WI38 (cell line): ENCODE results near the gene PALM.

Experiments
- H3K4me3 ChIP-seq: 2 replicates; pipeline ENCODE4 v1.5.1; 2011; ENCODE audit warnings: low read depth, mild to moderate bottlenecking, control low read depth, low read length
- CTCF ChIP-seq: IDR thresholded peaks from 2 replicates; pipeline ENCODE4 v1.5.1; 2012; ENCODE audit warnings: low read depth, mild to moderate bottlenecking, control low read depth, low read length

Gene PALM

GRCh38 chr19:682678-683320, 25.9 kb upstream of the PALM start:
- no peak overlapping the region for H3K4me3 ChIP-seq
- TF ChIP-seq CTCF: no peak

GRCh38 chr19:685454-685931, 23.2 kb upstream of the PALM start:
- no peak for TF ChIP-seq CTCF
- no peak overlapping the region for H3K4me3 ChIP-seq

- TF ChIP-seq CTCF: no peak
- no peak overlapping the region for H3K4me3 ChIP-seq
These were observed 22.0 kb upstream of the PALM start for GRCh38 chr19:686589-687297.

- no peak overlapping the region for H3K4me3 ChIP-seq
- no peak for TF ChIP-seq CTCF
These were observed 21.1 kb upstream of the PALM start for GRCh38 chr19:687569-688166.

- TF ChIP-seq CTCF: no peak
- H3K4me3 ChIP-seq: no peak overlapping the region
These were observed 20.5 kb upstream of the PALM start for GRCh38 chr19:688214-688613.

GRCh38 chr19:688992-689391, 19.7 kb upstream of the PALM start:
- TF ChIP-seq CTCF: no peak
- no peak overlapping the region for H3K4me3 ChIP-seq

- TF ChIP-seq CTCF: no peak
- no peak overlapping the region for H3K4me3 ChIP-seq
These were observed 18.5 kb upstream of the PALM start for GRCh38 chr19:690203-690602.
